SK-N-SH (cell line): ENCODE measurements around the gene ASB11. TPM values are rescaled to one million over a fixed set of nuclear protein-coding genes. Genes with fewer than 3 reads are reported as not detected.

Source experiments
- CTCF ChIA-PET: fragments of 300-600, 350-600 bp; formaldehyde crosslinking; extraction: SDS; loops from one replicate; lab custom pipeline; 2021; lab: Yijun Ruan, JAX
- POLR2A ChIA-PET: fragments of 350-600 bp; sonication (Branson Sonifier 250); formaldehyde crosslinking; extraction: SDS; loops from one replicate; lab custom pipeline; 2020; ENCODE audit warnings: antibody characterized with exemption, inconsistent platforms; lab: Yijun Ruan, JAX
- DNase-seq: peaks from one replicate; pipeline ENCODE4 v3.0.0; 2012
- H2AFZ ChIP-seq: fragments of 200-600 bp; sonication (generic); 2 replicates; pipeline ENCODE4 v1.8.1; 2016; ENCODE audit warnings: antibody characterized with exemption, mild to moderate bottlenecking, low read depth
- H3F3A ChIP-seq: fragments of 200-600 bp; sonication (generic); replicated peaks from 2 replicates; pipeline ENCODE3; 2016; ENCODE audit warnings: antibody characterized with exemption, mild to moderate bottlenecking; ENCODE audit not compliant: insufficient read depth
- H3K27ac ChIP-seq, 2 experiments: fragments of 200-500 bp in 1 of 2; fragments of 200-600 bp in 1 of 2; sonication (Bioruptor generic) in 1 of 2; sonication (generic), shearing (Covaris generic) in 1 of 2; 2 replicates each; pipeline versions ENCODE4 v1.5.1 to v1.6.1; 2014 to 2016; ENCODE audit warnings: low read depth in 2 of 2, inconsistent platforms in 1 of 2, low read length in 1 of 2, mild to moderate bottlenecking in 1 of 2, mixed read lengths in 1 of 2
- H3K27me3 ChIP-seq: fragments of 200-600 bp; sonication (generic), shearing (Covaris generic); 2 replicates; pipeline ENCODE4 v1.6.1; 2016; ENCODE audit warnings: mixed run types; ENCODE audit not compliant: insufficient read depth
- H3K36me3 ChIP-seq, 2 experiments: fragments of 200-500 bp in 1 of 2; fragments of 200-600 bp in 1 of 2; sonication (Bioruptor generic) in 1 of 2; sonication (generic) in 1 of 2; replicated peaks in 1 of 2; 2 replicates each; pipeline versions ENCODE3 to v1.5.1; 2014 to 2016; ENCODE audit warnings: low read length in 1 of 2, mild to moderate bottlenecking in 1 of 2; ENCODE audit not compliant: insufficient read depth in 2 of 2, control insufficient read depth in 1 of 2
- H3K4me1 ChIP-seq, 2 experiments: fragments of 200-500 bp in 1 of 2; fragments of 200-600 bp in 1 of 2; sonication (Bioruptor generic) in 1 of 2; sonication (generic), shearing (Covaris generic) in 1 of 2; 2 replicates each; pipeline versions ENCODE4 v1.5.1 to v1.6.1; 2014 to 2016; ENCODE audit warnings: low read depth in 1 of 2, low read length in 1 of 2, mixed run types in 1 of 2; ENCODE audit not compliant: insufficient read depth in 2 of 2, control insufficient read depth in 1 of 2
- H3K4me2 ChIP-seq: fragments of 200-600 bp; sonication (generic), shearing (Covaris generic); 2 replicates; pipeline ENCODE4 v1.6.1; 2017; ENCODE audit warnings: mixed run types
- H3K4me3 ChIP-seq, 2 experiments: fragments of 200-500 bp in 1 of 2; fragments of 200-600 bp in 1 of 2; sonication (Bioruptor generic) in 1 of 2; sonication (generic), shearing (Covaris generic) in 1 of 2; 2 replicates each; pipeline versions ENCODE4 v1.5.1 to v1.8.1; 2014 to 2016; ENCODE audit warnings: low read depth in 2 of 2, inconsistent platforms in 1 of 2, low read length in 1 of 2, mild to moderate bottlenecking in 1 of 2, mixed read lengths in 1 of 2, moderate library complexity in 1 of 2
- H3K79me2 ChIP-seq: fragments of 200-600 bp; sonication (generic); 2 replicates; pipeline ENCODE4 v1.8.1; 2017; ENCODE audit warnings: mild to moderate bottlenecking; ENCODE audit not compliant: insufficient read depth
- H3K9ac ChIP-seq: fragments of 200-600 bp; sonication (generic); 2 replicates; pipeline ENCODE4 v1.6.1; 2017; ENCODE audit warnings: mixed run types
- H3K9me2 ChIP-seq: fragments of 200-600 bp; sonication (generic); 2 replicates; pipeline ENCODE4 v1.6.1; 2017; ENCODE audit warnings: mixed run types
- H3K9me3 ChIP-seq: fragments of 200-600 bp; sonication (generic); 2 replicates; pipeline ENCODE4 v1.6.1; 2017; ENCODE audit warnings: mixed run types, mild to moderate bottlenecking, moderate library complexity
- H4K20me1 ChIP-seq: fragments of 200-600 bp; sonication (generic); 2 replicates; pipeline ENCODE4 v1.6.1; 2017; ENCODE audit warnings: mild to moderate bottlenecking, mixed run types; ENCODE audit not compliant: insufficient read depth
- CHD2 ChIP-seq: fragments of 150-350 bp; IDR thresholded peaks from 2 replicates; pipeline ENCODE4 v1.6.1; 2018; ENCODE audit warnings: low read length; ENCODE audit not compliant: partially characterized antibody
- EP300 ChIP-seq, 2 experiments: IDR thresholded peaks; 2 replicates each; pipeline versions ENCODE4 v1.4.0 to v1.6.1; 2012; ENCODE audit warnings: borderline replicate concordance in 1 of 2, low read depth in 1 of 2, low read length in 1 of 2
- EZH2phosphoT487 ChIP-seq: fragments of 200-600 bp; sonication (generic); IDR thresholded peaks from 2 replicates; pipeline ENCODE4 v1.6.1; 2017; ENCODE audit warnings: low read depth, mixed run types, mild to moderate bottlenecking, antibody characterized with exemption, moderate library complexity, borderline replicate concordance
- FOSL2 ChIP-seq: IDR thresholded peaks from 2 replicates; pipeline ENCODE4 v1.4.0; 2012; ENCODE audit warnings: low read depth, mild to moderate bottlenecking, moderate library complexity, borderline replicate concordance
- FOXJ3 ChIP-seq: sonication (generic); formaldehyde crosslinking; IDR thresholded peaks from 2 replicates; pipeline ENCODE4 v1.5.1; 2020; ENCODE audit warnings: mild to moderate bottlenecking, missing genetic modification reagents
- FOXM1 ChIP-seq: IDR thresholded peaks from 2 replicates; pipeline ENCODE4 v1.4.0; 2012; ENCODE audit warnings: low read depth, mild to moderate bottlenecking
- GATA2 ChIP-seq: sonication (generic); formaldehyde crosslinking; IDR thresholded peaks from 2 replicates; pipeline ENCODE4 v1.5.0; 2020; ENCODE audit warnings: mild to moderate bottlenecking, missing genetic modification reagents
- MXI1 ChIP-seq: IDR thresholded peaks from 2 replicates; pipeline ENCODE4 v1.6.1; 2012; ENCODE audit warnings: mild to moderate bottlenecking, low read depth, low read length, improper control_type of control experiment
- NFIC ChIP-seq: IDR thresholded peaks from 2 replicates; pipeline ENCODE4 v1.4.0; 2012; ENCODE audit warnings: borderline replicate concordance
- NRF1 ChIP-seq: IDR thresholded peaks from 2 replicates; pipeline ENCODE4 v1.6.1; 2012; ENCODE audit warnings: low read depth, mild to moderate bottlenecking, low read length
- POLR2AphosphoS5 ChIP-seq: IDR thresholded peaks from 2 replicates; pipeline ENCODE4 v1.6.1; 2012; ENCODE audit warnings: low read depth, low read length
- RAD21 ChIP-seq: IDR thresholded peaks from 2 replicates; pipeline ENCODE4 v1.6.1; 2012; ENCODE audit warnings: mild to moderate bottlenecking, low read length
- RCOR1 ChIP-seq: fragments of 150-350 bp; IDR thresholded peaks from 2 replicates; pipeline ENCODE4 v1.6.1; 2017; ENCODE audit warnings: antibody characterized with exemption, low read length
- SIN3A ChIP-seq: IDR thresholded peaks from 2 replicates; pipeline ENCODE4 v1.6.1; 2012; ENCODE audit warnings: low read depth, mild to moderate bottlenecking, low read length, moderate library complexity, borderline replicate concordance
- TCF12 ChIP-seq: IDR thresholded peaks from 2 replicates; pipeline ENCODE4 v1.4.0; 2012
- TEAD4 ChIP-seq: IDR thresholded peaks from 2 replicates; pipeline ENCODE4 v1.4.0; 2012; ENCODE audit warnings: mild to moderate bottlenecking, borderline replicate concordance; ENCODE audit not compliant: insufficient read depth
- YY1 ChIP-seq: IDR thresholded peaks from 2 replicates; pipeline ENCODE4 v1.4.0; 2012; ENCODE audit warnings: low read depth, mild to moderate bottlenecking
- WGBS: methylation state at CpG from one replicate; pipeline ENCODE4 v1.1.6; 2017; ENCODE audit warnings: low lambda C conversion rate; 5-methylcytosine and 5-hydroxymethylcytosine counted together
- polyA plus RNA-seq, 3 experiments: library from polyadenylated mRNA; depleted of rRNA; stranded (reverse); fragments of >200 nt; gene quantifications; 2 replicates each; pipeline ENCODE4 v1.2.3, GENCODE V29; 2012
- TF ChIP-seq, protein P1 (sequence below): IDR thresholded peaks from 2 replicates; pipeline ENCODE4 v1.4.0; 2012; ENCODE audit warnings: low read depth, borderline replicate concordance
- TF ChIP-seq, protein P2 (sequence below): IDR thresholded peaks from 2 replicates; pipeline ENCODE4 v1.4.0; 2012; ENCODE audit warnings: low read depth
- TF ChIP-seq, protein P3 (sequence below): fragments of 200-600 bp; sonication (generic); IDR thresholded peaks from 2 replicates; pipeline ENCODE4 v1.6.1; 2017; ENCODE audit warnings: antibody characterized with exemption, mild to moderate bottlenecking, moderate library complexity
- TF ChIP-seq, protein P4 (sequence below): fragments of 150-350 bp; IDR thresholded peaks from 2 replicates; pipeline ENCODE4 v1.6.1; 2016; ENCODE audit warnings: mild to moderate bottlenecking, low read depth, low read length

ASB11 gene
- polyA plus RNA-seq, 1 of the 3 experiments (the other 2 are of a cell fraction), result not detected

DNA sequence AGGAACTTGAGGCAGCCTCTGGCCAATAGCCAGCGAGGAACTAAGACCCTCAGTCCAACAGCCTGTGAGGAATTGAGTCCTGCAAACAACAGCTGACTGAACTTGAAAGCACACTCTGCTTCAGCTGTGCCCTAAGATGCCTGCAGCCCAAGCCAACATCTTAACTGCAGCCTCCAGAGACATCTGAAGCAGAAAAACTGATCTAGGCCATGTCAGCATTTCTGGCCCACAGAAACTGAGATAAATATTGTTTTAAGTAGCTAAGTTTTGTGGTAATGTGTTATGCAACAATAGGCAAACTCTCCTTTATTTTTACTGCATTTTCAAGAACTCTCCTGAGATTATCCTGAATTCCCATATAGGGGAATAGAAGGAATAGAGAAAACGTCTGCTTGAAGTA is 44.3 kb upstream of the ASB11 start (continued):
- TF ChIP-seq, protein P1, sequence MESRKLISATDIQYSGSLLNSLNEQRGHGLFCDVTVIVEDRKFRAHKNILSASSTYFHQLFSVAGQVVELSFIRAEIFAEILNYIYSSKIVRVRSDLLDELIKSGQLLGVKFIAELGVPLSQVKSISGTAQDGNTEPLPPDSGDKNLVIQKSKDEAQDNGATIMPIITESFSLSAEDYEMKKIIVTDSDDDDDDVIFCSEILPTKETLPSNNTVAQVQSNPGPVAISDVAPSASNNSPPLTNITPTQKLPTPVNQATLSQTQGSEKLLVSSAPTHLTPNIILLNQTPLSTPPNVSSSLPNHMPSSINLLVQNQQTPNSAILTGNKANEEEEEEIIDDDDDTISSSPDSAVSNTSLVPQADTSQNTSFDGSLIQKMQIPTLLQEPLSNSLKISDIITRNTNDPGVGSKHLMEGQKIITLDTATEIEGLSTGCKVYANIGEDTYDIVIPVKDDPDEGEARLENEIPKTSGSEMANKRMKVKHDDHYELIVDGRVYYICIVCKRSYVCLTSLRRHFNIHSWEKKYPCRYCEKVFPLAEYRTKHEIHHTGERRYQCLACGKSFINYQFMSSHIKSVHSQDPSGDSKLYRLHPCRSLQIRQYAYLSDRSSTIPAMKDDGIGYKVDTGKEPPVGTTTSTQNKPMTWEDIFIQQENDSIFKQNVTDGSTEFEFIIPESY, result no peak
- TF ChIP-seq, protein P2, sequence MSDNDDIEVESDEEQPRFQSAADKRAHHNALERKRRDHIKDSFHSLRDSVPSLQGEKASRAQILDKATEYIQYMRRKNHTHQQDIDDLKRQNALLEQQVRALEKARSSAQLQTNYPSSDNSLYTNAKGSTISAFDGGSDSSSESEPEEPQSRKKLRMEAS, result no peak
- TF ChIP-seq SIN3A (no peak), EZH2phosphoT487 (no peak), TEAD4 (no peak), RAD21 (no peak), EP300 (IDR thresholded peaks at IDR 0.05; ENCODE audit: borderline replicate concordance in 1 of 2, low read depth in 1 of 2, low read length in 1 of 2) (no peak)

DNA sequence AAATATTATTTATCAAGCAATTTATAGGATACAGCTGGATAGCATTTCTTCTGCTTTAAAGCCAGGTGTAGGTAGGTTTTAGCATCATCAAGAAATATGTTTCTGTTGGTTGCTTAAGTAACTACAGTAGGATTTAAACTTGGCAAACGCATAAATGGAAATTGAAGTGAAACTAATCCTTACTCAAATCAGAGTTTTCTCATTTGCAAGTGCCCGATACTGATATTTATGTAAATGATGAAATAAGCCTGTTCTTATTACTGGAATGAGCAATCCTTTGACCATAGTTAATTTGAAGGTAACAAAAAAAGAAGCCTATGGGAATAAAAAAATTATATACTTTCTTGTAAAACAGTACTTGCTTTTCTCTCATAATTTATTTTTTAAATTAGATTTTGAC is 43.1 kb upstream of the ASB11 start:
- Histone ChIP-seq H3K79me2 (no peaks in the 10 kb centered on the region), H3K27me3 (no peaks in the 10 kb centered on the region), H3F3A (no peaks in the 10 kb centered on the region), H3K9me3 (no peaks in the 10 kb centered on the region), H3K9me2 (no peaks in the 10 kb centered on the region), H3K4me1 (no peaks in the 10 kb centered on the region), H3K27ac (no peak overlapping the region), H3K4me3 (no peak overlapping the region), H2AFZ (no peak overlapping the region), H3K36me3 (no peaks in the 10 kb centered on the region), H4K20me1 (no peaks in the 10 kb centered on the region), H3K9ac (no peak overlapping the region), H3K4me2 (no peak overlapping the region)
- ChIA-PET POLR2A (no interaction called here), CTCF (interaction anchor here (1.4 kb wide), 1 partner anchor 9 kb away, joined by 6 read pairs; no protein-coding TSS in a partner anchor)
- 42% methylated on average over 2 of the region's 2 CpGs for WGBS
- TF ChIP-seq MXI1, result no peak
- TF ChIP-seq NRF1, result no peak
- no peak for TF ChIP-seq FOSL2
- TF ChIP-seq POLR2AphosphoS5, result no peak
- no peak for TF ChIP-seq GATA2 (CRISPR knock-in tag)
- TF ChIP-seq YY1, result no peak
- DNase-seq, result no peak

DNA sequence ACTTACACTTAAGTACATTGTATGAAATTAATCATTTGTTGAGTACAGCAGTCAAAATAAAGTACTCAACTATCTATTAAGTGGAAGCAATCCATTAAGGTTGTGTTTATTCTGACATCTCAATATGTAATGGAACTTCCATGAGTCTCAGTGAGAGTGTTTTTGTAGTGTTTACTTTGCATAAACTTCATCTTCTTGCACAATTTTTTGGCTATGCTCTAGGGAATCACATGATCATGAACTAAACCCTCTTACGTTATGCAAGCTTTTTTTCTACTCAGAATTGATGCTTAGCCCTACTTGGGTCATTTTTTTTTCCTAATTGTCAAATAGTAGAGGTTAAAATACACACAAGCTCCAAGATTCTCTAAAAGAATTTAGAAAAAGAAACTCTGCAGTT is 41.0 kb upstream of the ASB11 start:
- no peak overlapping the region for H3K4me3 ChIP-seq
- no peak overlapping the region for H3K4me2 ChIP-seq
- no peaks in the 10 kb centered on the region for H3F3A ChIP-seq
- no peak for DNase-seq
- no peaks in the 10 kb centered on the region for H3K79me2 ChIP-seq
- no peaks in the 10 kb centered on the region for H3K36me3 ChIP-seq
- no peaks in the 10 kb centered on the region for H3K4me1 ChIP-seq
- no peak overlapping the region for H3K27ac ChIP-seq
- no peaks in the 10 kb centered on the region for H3K27me3 ChIP-seq
- H3K9ac ChIP-seq, result no peak overlapping the region
- H3K9me2 ChIP-seq, result no peaks in the 10 kb centered on the region
- 67% methylated on average over 1 of the region's 1 CpG for WGBS
- H3K9me3 ChIP-seq, result no peaks in the 10 kb centered on the region
- CTCF ChIA-PET, result interaction anchor here (1.2 kb wide), 1 partner anchor 10 kb away, joined by 4 read pairs; no protein-coding TSS in a partner anchor
- TF ChIP-seq FOXM1 (no peak), RCOR1 (no peak), FOXJ3 (CRISPR knock-in tag) (no peak), NFIC (no peak), TCF12 (no peak), CHD2 (no peak), FOSL2 (no peak)
- TF ChIP-seq, protein P3, sequence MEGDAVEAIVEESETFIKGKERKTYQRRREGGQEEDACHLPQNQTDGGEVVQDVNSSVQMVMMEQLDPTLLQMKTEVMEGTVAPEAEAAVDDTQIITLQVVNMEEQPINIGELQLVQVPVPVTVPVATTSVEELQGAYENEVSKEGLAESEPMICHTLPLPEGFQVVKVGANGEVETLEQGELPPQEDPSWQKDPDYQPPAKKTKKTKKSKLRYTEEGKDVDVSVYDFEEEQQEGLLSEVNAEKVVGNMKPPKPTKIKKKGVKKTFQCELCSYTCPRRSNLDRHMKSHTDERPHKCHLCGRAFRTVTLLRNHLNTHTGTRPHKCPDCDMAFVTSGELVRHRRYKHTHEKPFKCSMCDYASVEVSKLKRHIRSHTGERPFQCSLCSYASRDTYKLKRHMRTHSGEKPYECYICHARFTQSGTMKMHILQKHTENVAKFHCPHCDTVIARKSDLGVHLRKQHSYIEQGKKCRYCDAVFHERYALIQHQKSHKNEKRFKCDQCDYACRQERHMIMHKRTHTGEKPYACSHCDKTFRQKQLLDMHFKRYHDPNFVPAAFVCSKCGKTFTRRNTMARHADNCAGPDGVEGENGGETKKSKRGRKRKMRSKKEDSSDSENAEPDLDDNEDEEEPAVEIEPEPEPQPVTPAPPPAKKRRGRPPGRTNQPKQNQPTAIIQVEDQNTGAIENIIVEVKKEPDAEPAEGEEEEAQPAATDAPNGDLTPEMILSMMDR, result no peak
- TF ChIP-seq, protein P1, result no peak
- TF ChIP-seq, protein P4, sequence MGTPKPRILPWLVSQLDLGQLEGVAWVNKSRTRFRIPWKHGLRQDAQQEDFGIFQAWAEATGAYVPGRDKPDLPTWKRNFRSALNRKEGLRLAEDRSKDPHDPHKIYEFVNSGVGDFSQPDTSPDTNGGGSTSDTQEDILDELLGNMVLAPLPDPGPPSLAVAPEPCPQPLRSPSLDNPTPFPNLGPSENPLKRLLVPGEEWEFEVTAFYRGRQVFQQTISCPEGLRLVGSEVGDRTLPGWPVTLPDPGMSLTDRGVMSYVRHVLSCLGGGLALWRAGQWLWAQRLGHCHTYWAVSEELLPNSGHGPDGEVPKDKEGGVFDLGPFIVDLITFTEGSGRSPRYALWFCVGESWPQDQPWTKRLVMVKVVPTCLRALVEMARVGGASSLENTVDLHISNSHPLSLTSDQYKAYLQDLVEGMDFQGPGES, result no peak
- 0 out of 2 replicates have a peak overlapping the region, but pooled peaks have one; percentile 14 for H2AFZ ChIP-seq
- no peaks in the 10 kb centered on the region for H4K20me1 ChIP-seq
- POLR2A ChIA-PET, result no interaction called here
